ENCODE measurements around the gene MCOLN3. TPM values are rescaled to one million over a fixed set of nuclear protein-coding genes. Genes with fewer than 3 reads are reported as not detected.
A peak's percentile ranks its signal among the peaks of the same experiment; 100 is the strongest.

Gene MCOLN3
- total and polyA plus RNA-seq, 10 donors = 0.68 to 8.7 (median 2.0) TPM

- peaks cover 0 to 69% (median 19%) of the 10 kb centered on the region in 7 donors for H3K27me3 ChIP-seq (replicated peaks in 1 of 7)
- 27 to 39% (median 35%) methylated on average over 13 to 14 of the region's 14 CpGs for WGBS, 5 donors
- peaks cover 12 to 55% (median 30%) of the 10 kb centered on the region in 6 donors for H3K4me1 ChIP-seq
- H3K27ac ChIP-seq = peak overlapping the region in 4 of 8 donors; percentile 50 to 82 (median 76)
- H3K36me3 ChIP-seq = no peaks in the 10 kb centered on the region
- peaks cover 0 to 1% (median 0%) of the 10 kb centered on the region in 8 donors for H3K9me3 ChIP-seq
- peak; percentile 75 for DNase-seq
- intact Hi-C loops (cut with DNase I; ENCODE audit: low total_unique reads) = no loop called here
- no peak for TF ChIP-seq CTCF (IDR thresholded peaks at IDR 0.05 in 8 of 11, conservative IDR thresholded peaks at IDR 0.05 in 3 of 11)
- no peak for TF ChIP-seq POLR2A (IDR thresholded peaks at IDR 0.05)
- no peak for TF ChIP-seq POLR2AphosphoS5 (IDR thresholded peaks at IDR 0.05)
- H3K4me3 ChIP-seq = peak overlapping the region in 6 of 8 donors; percentile 64 to 87 (median 71)
Measured at GRCh38 chr1:84998642-84999280, 49.5 kb downstream of the MCOLN3 start.

GRCh38 chr1:84997667-84998600, 50.4 kb downstream of the MCOLN3 start:
- no peaks in the 10 kb centered on the region for H3K36me3 ChIP-seq
- peak overlapping the region in 4 of 8 donors; percentile 66 to 82 (median 76) for H3K27ac ChIP-seq
- intact Hi-C loops (cut with DNase I; ENCODE audit: low total_unique reads) = no loop called here
- H3K4me3 ChIP-seq = peak overlapping the region; percentile 51 to 87 (median 71)
- H3K9me3 ChIP-seq = no peaks in the 10 kb centered on the region
- no peak for TF ChIP-seq POLR2A (IDR thresholded peaks at IDR 0.05)
- TF ChIP-seq POLR2AphosphoS5 (IDR thresholded peaks at IDR 0.05) = no peak
- TF ChIP-seq CTCF (IDR thresholded peaks at IDR 0.05 in 8 of 11, conservative IDR thresholded peaks at IDR 0.05 in 3 of 11) = no peak
- peak; percentile 75 for DNase-seq
- H3K4me1 ChIP-seq = peaks cover 12 to 55% (median 30%) of the 10 kb centered on the region in 6 donors
- WGBS, 5 donors = 1 to 3% (median 3%) methylated on average over 53 to 58 of the region's 58 CpGs
- peaks cover 0 to 61% (median 19%) of the 10 kb centered on the region in 7 donors for H3K27me3 ChIP-seq (replicated peaks in 1 of 7)

- Histone ChIP-seq H3K36me3 (no peaks in the 10 kb centered on the region), H3K27me3 (replicated peaks in 1 of 7) (peaks cover 0 to 52% (median 19%) of the 10 kb centered on the region in 7 donors), H3K27ac (peak within 1 kb of the TSS in 7 of 8 donors; percentile 10 to 82 (median 66)), H3K9me3 (no peaks in the 10 kb centered on the region), H3K4me1 (peaks cover 12 to 55% (median 31%) of the 10 kb centered on the region in 6 donors), H3K4me3 (peak within 1 kb of the TSS; percentile 51 to 87 (median 71))
- TF ChIP-seq CTCF (IDR thresholded peaks at IDR 0.05 in 8 of 11, conservative IDR thresholded peaks at IDR 0.05 in 3 of 11) = peak in 2 of 11 experiments; percentile 20 to 24
- peak; percentile 46 to 78 (median 70) for TF ChIP-seq POLR2AphosphoS5 (IDR thresholded peaks at IDR 0.05)
- no peak for TF ChIP-seq POLR2A (IDR thresholded peaks at IDR 0.05)
- WGBS, 5 donors = 0 to 1% (median 1%) methylated on average over 34 to 87 of the region's 87 CpGs
- peak; percentile 89 for DNase-seq
- intact Hi-C loops (cut with DNase I; ENCODE audit: low total_unique reads) = no loop called here
Measured at GRCh38 chr1:84996846-84997666, 51.2 kb downstream of the MCOLN3 start, which contains the start of gene MCOLN2. Gene MCOLN2, minus strand, starts transcription at chr1:84997113. Its CDS starts 241 bp downstream, at chr1:84996872.

Data from spleen (tissue), 11 donors.